GM12878 (cell line): ENCODE measurements around the gene SIGLECL1. TPM values are rescaled to one million over a fixed set of nuclear protein-coding genes. Genes with fewer than 3 reads are reported as not detected.

Source experiments
- ATAC-seq: fragments of 200-7000 bp; cut with Tn5 transposase; 3 replicates; pipeline ENCODE4 v1.9.1; 2020; ENCODE audit warnings: mild to moderate bottlenecking, moderate library complexity
- BruUV-seq: library from RNA; stranded (reverse); fragments of 400-500 nt; replicated peaks from 2 replicates; lab custom pipeline; 2021; lab: Mats Ljungman, UMichigan
- CTCF ChIA-PET: fragments of 300-600 bp; sonication (Branson Sonifier 250); formaldehyde crosslinking; extraction: SDS; loops from one replicate; lab custom pipeline; 2021; ENCODE audit warnings: inconsistent platforms; lab: Yijun Ruan, JAX
- POLR2A ChIA-PET: fragments of 350-600 bp; formaldehyde crosslinking; extraction: SDS; loops from one replicate; lab custom pipeline; 2021; ENCODE audit warnings: inconsistent platforms; lab: Charles Lee
- RAD21 ChIA-PET: fragments of 300-600 bp; sonication (Branson Sonifier 250); formaldehyde crosslinking; loops from one replicate; lab custom pipeline; 2023; ENCODE audit warnings: antibody characterized with exemption; ENCODE audit not compliant: unreplicated experiment; lab: Charles Lee
- SMC1A ChIA-PET: fragments of 300-600 bp; sonication (Branson Sonifier 250); formaldehyde crosslinking; loops from one replicate; lab custom pipeline; 2023; ENCODE audit not compliant: unreplicated experiment, uncharacterized antibody; lab: Charles Lee
- DNase-seq: peaks from one replicate; pipeline ENCODE4 v3.0.0-alpha.2; 2011; ENCODE audit warnings: low read depth, low spot score
- FAIRE-seq: peaks from 3 replicates; lab custom pipeline; 2011; peaks lifted over from hg19 to GRCh38; lab: Jason Lieb, UNC
- H2AFZ ChIP-seq: 2 replicates; pipeline ENCODE4 v1.6.0; 2011; ENCODE audit warnings: low read depth, low read length, control low read depth; ENCODE audit not compliant: control insufficient read depth
- H3K27ac ChIP-seq: 2 replicates; pipeline ENCODE4 v1.5.1; 2011; ENCODE audit warnings: control low read depth; ENCODE audit not compliant: control insufficient read depth, insufficient read depth
- H3K27me3 ChIP-seq, 2 experiments: replicated peaks in 1 of 2; 2 replicates each; pipeline versions ENCODE4 v1.6.0 to v1.6.1; 2011; ENCODE audit warnings: low read length in 1 of 2; ENCODE audit not compliant: control insufficient read depth in 2 of 2, insufficient read depth in 2 of 2
- H3K36me3 ChIP-seq, 2 experiments: 2 replicates each; pipeline ENCODE4 v1.5.1; 2011; ENCODE audit warnings: low read length in 1 of 2; ENCODE audit not compliant: control insufficient read depth in 2 of 2, insufficient read depth in 2 of 2
- H3K4me1 ChIP-seq: 2 replicates; pipeline ENCODE4 v1.6.1; 2011; ENCODE audit warnings: mild to moderate bottlenecking, low read length, moderate library complexity, mixed read lengths; ENCODE audit not compliant: control insufficient read depth, insufficient read depth
- H3K4me2 ChIP-seq: 2 replicates; pipeline ENCODE4 v1.6.0; 2011; ENCODE audit warnings: control low read depth; ENCODE audit not compliant: control insufficient read depth, insufficient read depth
- H3K4me3 ChIP-seq: fragments of 200-600 bp; sonication (generic); 2 replicates; pipeline ENCODE4 v1.5.1; 2016
- H3K79me2 ChIP-seq: 2 replicates; pipeline ENCODE4 v1.6.0; 2011; ENCODE audit warnings: low read length; ENCODE audit not compliant: control insufficient read depth, insufficient read depth
- H3K9ac ChIP-seq: 2 replicates; pipeline ENCODE4 v1.8.0; 2011; ENCODE audit warnings: low read length, control low read depth, mixed read lengths; ENCODE audit not compliant: control insufficient read depth, insufficient read depth
- H3K9me3 ChIP-seq: replicated peaks from 3 replicates; pipeline ENCODE4 v1.5.1; 2011; ENCODE audit warnings: mild to moderate bottlenecking, low read length; ENCODE audit not compliant: control insufficient read depth, insufficient read depth
- H4K20me1 ChIP-seq: 2 replicates; pipeline ENCODE4 v1.6.0; 2011; ENCODE audit not compliant: control insufficient read depth, insufficient read depth
- BRCA1 ChIP-seq: IDR thresholded peaks from 2 replicates; pipeline ENCODE4 v1.6.1; 2011; ENCODE audit warnings: low read depth, low read length, improper control_type of control experiment
- KDM1A ChIP-seq: fragments of 200-600 bp; sonication (generic); IDR thresholded peaks from 2 replicates; pipeline ENCODE4 v1.6.1; 2016; ENCODE audit warnings: borderline replicate concordance
- KLF5 ChIP-seq: fragments of 450-650 bp; IDR thresholded peaks from 2 replicates; pipeline ENCODE4 v1.6.1; 2014; ENCODE audit warnings: mild to moderate bottlenecking; ENCODE audit not compliant: partially characterized antibody
- MTA2 ChIP-seq: fragments of 450-650 bp; IDR thresholded peaks from 2 replicates; pipeline ENCODE4 v1.6.1; 2016; ENCODE audit warnings: low read depth, mild to moderate bottlenecking, moderate library complexity
- SMAD1 ChIP-seq: fragments of 450-650 bp; IDR thresholded peaks from 2 replicates; pipeline ENCODE4 v1.6.1; 2018; ENCODE audit warnings: mild to moderate bottlenecking, low read depth; ENCODE audit not compliant: partially characterized antibody
- WGBS: methylation state at CpG from one replicate; pipeline ENCODE4 v1.1.6; 2016; ENCODE audit warnings: low lambda C conversion rate; ENCODE audit not compliant: insufficient replicate concordance, insufficient coverage; ENCODE audit errors: missing lambda C conversion rate; 5-methylcytosine and 5-hydroxymethylcytosine counted together
- in situ Hi-C: fragments of 300-500 bp; cut with MboI; formaldehyde crosslinking; loops from 9 replicates; pipeline ENCODE4 v1.14.3; 2018; ENCODE audit warnings: mixed read lengths
- intact Hi-C: fragments of 100-400 bp; cut with micrococcal nuclease; formaldehyde crosslinking; loops from one replicate; pipeline ENCODE4 v1.14.2; 2022; ENCODE audit not compliant: unreplicated experiment
- polyA plus RNA-seq, 11 experiments: library from polyadenylated mRNA; depleted of rRNA in 4 of 11; unstranded in 6 of 11; stranded (reverse) in 5 of 11; fragments of >200 nt; fragmentation: Nextera tagmentation in 4 of 11; fragmentation: Illumina TruSeq in 1 of 11; extraction: Ambion mirVana in 4 of 11; extraction: Trizol in 1 of 11; gene quantifications; 1 replicate in 1 of 11; 2 replicates in 10 of 11; pipeline versions ENCODE4 v1.2.1 to v1.2.3, GENCODE V29; 2011 to 2016; ENCODE audit warnings: inconsistent platforms in 2 of 11, missing spikeins in 2 of 11, low read depth in 1 of 11
- total RNA-seq, 4 experiments: library from RNA; depleted of rRNA in 3 of 4; stranded (reverse); fragments of >200 nt in 3 of 4; fragmentation: Illumina TruSeq in 1 of 4; extraction: Trizol in 1 of 4; gene quantifications; 2 replicates each; pipeline versions ENCODE4 v1.2.1 to v1.2.3, GENCODE V29; 2013 to 2021
- TF ChIP-seq, protein P1 (sequence below): IDR thresholded peaks from 2 replicates; pipeline ENCODE4 v1.6.1; 2012; ENCODE audit warnings: improper control_type of control experiment, low read depth, low read length; ENCODE audit not compliant: insufficient replicate concordance

Gene SIGLECL1
- total and polyA plus RNA-seq, 10 of the 15 experiments (the other 5 are each of a cell fraction or from before 2014, with no cell fraction given) = not detected

DNA sequence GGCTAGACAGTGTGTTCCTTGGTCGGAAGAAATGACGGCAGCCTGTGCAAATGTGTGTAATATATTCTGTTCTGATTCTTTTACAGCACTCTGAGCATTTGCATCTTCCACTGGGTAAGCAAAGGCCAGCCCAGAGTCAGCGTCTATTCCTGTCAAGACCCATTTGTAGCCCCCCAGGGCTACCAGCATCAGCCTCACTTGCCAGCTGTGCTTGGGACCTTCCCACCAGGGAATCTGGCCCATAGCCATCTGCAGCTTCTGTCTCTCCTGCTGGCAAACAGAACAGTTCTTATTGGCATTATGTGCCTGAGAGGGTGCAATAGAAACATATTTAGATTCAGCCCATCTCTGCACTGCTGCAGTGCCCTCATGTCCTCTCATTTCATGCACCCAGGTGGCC is 54.6 kb downstream of the SIGLECL1 start (continued):
- TF ChIP-seq, protein P1, sequence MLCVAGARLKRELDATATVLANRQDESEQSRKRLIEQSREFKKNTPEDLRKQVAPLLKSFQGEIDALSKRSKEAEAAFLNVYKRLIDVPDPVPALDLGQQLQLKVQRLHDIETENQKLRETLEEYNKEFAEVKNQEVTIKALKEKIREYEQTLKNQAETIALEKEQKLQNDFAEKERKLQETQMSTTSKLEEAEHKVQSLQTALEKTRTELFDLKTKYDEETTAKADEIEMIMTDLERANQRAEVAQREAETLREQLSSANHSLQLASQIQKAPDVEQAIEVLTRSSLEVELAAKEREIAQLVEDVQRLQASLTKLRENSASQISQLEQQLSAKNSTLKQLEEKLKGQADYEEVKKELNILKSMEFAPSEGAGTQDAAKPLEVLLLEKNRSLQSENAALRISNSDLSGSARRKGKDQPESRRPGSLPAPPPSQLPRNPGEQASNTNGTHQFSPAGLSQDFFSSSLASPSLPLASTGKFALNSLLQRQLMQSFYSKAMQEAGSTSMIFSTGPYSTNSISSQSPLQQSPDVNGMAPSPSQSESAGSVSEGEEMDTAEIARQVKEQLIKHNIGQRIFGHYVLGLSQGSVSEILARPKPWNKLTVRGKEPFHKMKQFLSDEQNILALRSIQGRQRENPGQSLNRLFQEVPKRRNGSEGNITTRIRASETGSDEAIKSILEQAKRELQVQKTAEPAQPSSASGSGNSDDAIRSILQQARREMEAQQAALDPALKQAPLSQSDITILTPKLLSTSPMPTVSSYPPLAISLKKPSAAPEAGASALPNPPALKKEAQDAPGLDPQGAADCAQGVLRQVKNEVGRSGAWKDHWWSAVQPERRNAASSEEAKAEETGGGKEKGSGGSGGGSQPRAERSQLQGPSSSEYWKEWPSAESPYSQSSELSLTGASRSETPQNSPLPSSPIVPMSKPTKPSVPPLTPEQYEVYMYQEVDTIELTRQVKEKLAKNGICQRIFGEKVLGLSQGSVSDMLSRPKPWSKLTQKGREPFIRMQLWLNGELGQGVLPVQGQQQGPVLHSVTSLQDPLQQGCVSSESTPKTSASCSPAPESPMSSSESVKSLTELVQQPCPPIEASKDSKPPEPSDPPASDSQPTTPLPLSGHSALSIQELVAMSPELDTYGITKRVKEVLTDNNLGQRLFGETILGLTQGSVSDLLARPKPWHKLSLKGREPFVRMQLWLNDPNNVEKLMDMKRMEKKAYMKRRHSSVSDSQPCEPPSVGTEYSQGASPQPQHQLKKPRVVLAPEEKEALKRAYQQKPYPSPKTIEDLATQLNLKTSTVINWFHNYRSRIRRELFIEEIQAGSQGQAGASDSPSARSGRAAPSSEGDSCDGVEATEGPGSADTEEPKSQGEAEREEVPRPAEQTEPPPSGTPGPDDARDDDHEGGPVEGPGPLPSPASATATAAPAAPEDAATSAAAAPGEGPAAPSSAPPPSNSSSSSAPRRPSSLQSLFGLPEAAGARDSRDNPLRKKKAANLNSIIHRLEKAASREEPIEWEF = no peak
- no peak for TF ChIP-seq BRCA1
- no peak for TF ChIP-seq KLF5
- TF ChIP-seq KDM1A = no peak
- TF ChIP-seq, all 136 proteins: peak for 0

DNA sequence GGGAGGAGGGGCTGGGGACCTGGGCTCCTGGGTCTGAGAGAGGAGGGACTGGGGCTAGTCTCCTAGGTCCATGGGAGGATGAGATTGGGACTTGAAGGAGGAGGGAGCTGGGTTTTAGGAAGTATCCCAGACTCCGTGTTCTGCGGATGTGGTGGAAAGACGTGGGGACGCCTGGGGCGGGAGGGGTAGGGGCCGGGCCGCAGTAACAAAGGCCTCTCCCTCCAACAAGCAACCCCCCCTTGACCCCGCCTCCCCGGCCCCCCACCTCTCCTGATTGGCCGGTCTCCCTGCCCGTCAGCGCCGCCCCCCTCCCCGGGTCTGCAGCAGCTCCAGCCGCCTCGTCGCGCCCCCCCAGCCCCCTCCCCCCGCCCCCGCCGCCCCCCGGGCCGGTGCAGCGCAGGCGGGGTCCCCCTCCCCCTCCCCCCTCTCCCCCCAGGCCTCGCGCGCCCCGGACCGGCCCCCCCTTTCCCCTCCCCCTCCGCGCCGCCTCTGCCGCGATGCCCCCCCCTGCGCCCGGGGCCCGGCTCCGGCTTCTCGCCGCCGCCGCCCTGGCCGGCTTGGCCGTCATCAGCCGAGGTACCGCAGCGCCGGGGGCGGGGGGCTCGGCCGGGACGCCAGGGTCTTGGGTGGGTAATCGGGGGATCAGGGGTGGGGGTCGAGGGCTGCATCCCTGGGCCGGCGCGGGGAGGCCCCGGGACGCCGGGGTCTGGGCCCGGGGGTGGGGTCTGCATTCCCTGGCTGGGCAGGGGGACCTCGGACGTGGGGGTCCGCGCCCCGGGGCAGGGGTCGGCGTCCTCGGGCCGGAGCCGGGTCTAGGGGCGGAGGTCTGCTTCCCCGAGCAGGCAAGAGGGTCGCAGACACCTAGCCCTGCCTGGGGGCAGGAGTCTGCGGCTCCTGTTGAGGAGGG is 60.7 kb downstream of the SIGLECL1 start, which contains the start of gene IGLON5:
TSS of gene IGLON5 (plus strand) at position 294 of the 907 bp plus-strand sequence. CDS start at position 498, 204 bp downstream.
- intact Hi-C loops = no loop called here
- no peak within 1 kb of the TSS for H3K4me3 ChIP-seq
- in situ Hi-C loops = no loop called here
- ChIA-PET SMC1A (no interaction called here), POLR2A (no interaction called here), RAD21 (no interaction called here), CTCF (no interaction called here)
- H3K9me3 ChIP-seq = no peaks in the 10 kb centered on the region; the same call in 2 of the 3 replicates
- H3K4me2 ChIP-seq = no peak within 1 kb of the TSS
- ATAC-seq (no peak), FAIRE-seq (no peak), DNase-seq (no peak)
- H3K36me3 ChIP-seq = no peaks in the 10 kb centered on the region
- H3K9ac ChIP-seq = no peak within 1 kb of the TSS
- no peaks in the 10 kb centered on the region for H3K4me1 ChIP-seq
- TF ChIP-seq MTA2 (no peak), SMAD1 (no peak)
- BruUV-seq = no TSS peak
- no peaks in the 10 kb centered on the region for H3K79me2 ChIP-seq
- no peak within 1 kb of the TSS for H3K27ac ChIP-seq
- WGBS = 54% methylated on average over 14 of the region's 76 CpGs
- H4K20me1 ChIP-seq = no peaks in the 10 kb centered on the region
- H3K27me3 ChIP-seq = no peaks in the 10 kb centered on the region
- H2AFZ ChIP-seq = no peak within 1 kb of the TSS
